PC-9 (cell line): ENCODE results near the gene IDH1. TPM values are rescaled to one million over a fixed set of nuclear protein-coding genes. Genes with fewer than 3 reads are reported as not detected.

Experiments
- BruUV-seq: library from RNA; stranded (reverse); fragments of 400-500 nt; replicated peaks from 2 replicates; lab custom pipeline; 2021; lab: Mats Ljungman, UMichigan
- CTCF ChIA-PET: fragments of 300-600 bp; sonication (Branson Sonifier 250); formaldehyde crosslinking; loops from one replicate; lab custom pipeline; 2022; ENCODE audit warnings: antibody characterized with exemption; lab: Charles Lee
- POLR2A ChIA-PET: fragments of 300-600 bp; sonication (Branson Sonifier 250); formaldehyde crosslinking; loops from one replicate; lab custom pipeline; 2022; ENCODE audit warnings: antibody characterized with exemption; ENCODE audit not compliant: unreplicated experiment; lab: Charles Lee
- DNase-seq, 2 experiments: peaks; one replicate each; pipeline versions ENCODE4 v3.0.0 to v3.0.0-alpha.2; 2015 to 2022; ENCODE audit warnings: mixed read lengths in 1 of 2
- H2AFZ ChIP-seq: fragments of 200-600 bp; sonication (generic); 2 replicates; pipeline ENCODE4 v1.8.1; 2017; ENCODE audit warnings: antibody characterized with exemption
- H3F3A ChIP-seq: fragments of 200-600 bp; sonication (generic); 2 replicates; pipeline ENCODE4 v1.8.1; 2017; ENCODE audit warnings: antibody characterized with exemption, mild to moderate bottlenecking, low read depth; ENCODE audit not compliant: insufficient read depth
- H3K27ac ChIP-seq: fragments of 200-600 bp; sonication (generic); 2 replicates; pipeline ENCODE4 v1.6.1; 2016; ENCODE audit warnings: mixed run types
- H3K27me3 ChIP-seq: fragments of 200-600 bp; sonication (generic); 2 replicates; pipeline ENCODE4 v1.6.1; 2016; ENCODE audit warnings: low read depth, mixed run types; ENCODE audit not compliant: insufficient read depth
- H3K36me3 ChIP-seq: fragments of 200-600 bp; sonication (generic); 2 replicates; pipeline ENCODE4 v1.6.1; 2016; ENCODE audit warnings: low read depth, mixed run types
- H3K4me1 ChIP-seq: fragments of 200-600 bp; sonication (generic); replicated peaks from 2 replicates; pipeline ENCODE4 v1.6.1; 2016; ENCODE audit warnings: mixed run types; ENCODE audit not compliant: insufficient read depth
- H3K4me2 ChIP-seq: fragments of 200-600 bp; sonication (generic); 2 replicates; pipeline ENCODE4 v1.6.1; 2017; ENCODE audit warnings: mixed run types
- H3K4me3 ChIP-seq: fragments of 200-600 bp; sonication (generic); 2 replicates; pipeline ENCODE4 v1.6.1; 2016; ENCODE audit warnings: mixed run types
- H3K79me2 ChIP-seq: fragments of 200-600 bp; sonication (generic); 2 replicates; pipeline ENCODE4 v1.6.1; 2017; ENCODE audit warnings: low read depth, mixed run types
- H3K9me2 ChIP-seq: fragments of 200-600 bp; sonication (generic); 2 replicates; pipeline ENCODE4 v1.8.1; 2017; ENCODE audit warnings: mild to moderate bottlenecking; ENCODE audit not compliant: insufficient read depth
- H3K9me3 ChIP-seq: fragments of 200-600 bp; sonication (generic); 2 replicates; pipeline ENCODE4 v1.8.1; 2016; ENCODE audit warnings: low read depth; ENCODE audit not compliant: insufficient read depth
- H4K20me1 ChIP-seq: fragments of 200-600 bp; sonication (generic); 2 replicates; pipeline ENCODE4 v1.8.1; 2017; ENCODE audit not compliant: insufficient read depth
- CTCF ChIP-seq: fragments of 200-600 bp; sonication (generic); conservative IDR thresholded peaks from 2 replicates; pipeline ENCODE4 v1.6.1; 2017; ENCODE audit warnings: mixed run types, antibody characterized with exemption, mild to moderate bottlenecking, moderate library complexity
- EZH2 ChIP-seq: fragments of 200-600 bp; sonication (generic); IDR thresholded peaks from 2 replicates; pipeline ENCODE4 v1.8.0; 2017; ENCODE audit warnings: antibody characterized with exemption, low read depth
- intact Hi-C: fragments of 100-400 bp; cut with micrococcal nuclease; formaldehyde crosslinking; loops from one replicate; pipeline ENCODE4 v1.10.0; 2022; ENCODE audit not compliant: unreplicated experiment
- total RNA-seq: library from RNA; stranded (reverse); gene quantifications from 2 replicates; pipeline ENCODE4 v1.2.3, GENCODE V29; 2021

Gene IDH1
- total RNA-seq, 1 experiment from 2014 or later: 227 TPM

GRCh38 chr2:208297961-208298360 lies 43.1 kb upstream of the IDH1 start:
- TF ChIP-seq EZH2 (no peak), CTCF (no peak)
- intact Hi-C loops: no loop called here
- Histone ChIP-seq H2AFZ (no peak overlapping the region), H3K27ac (no peak overlapping the region), H3K79me2 (no peaks in the 10 kb centered on the region), H3K4me1 (no peaks in the 10 kb centered on the region), H3K9me3 (no peaks in the 10 kb centered on the region), H3K4me2 (no peak overlapping the region), H3K27me3 (no peaks in the 10 kb centered on the region), H3K9me2 (no peaks in the 10 kb centered on the region), H3K36me3 (no peaks in the 10 kb centered on the region), H3F3A (no peaks in the 10 kb centered on the region), H3K4me3 (no peak overlapping the region), H4K20me1 (no peaks in the 10 kb centered on the region)
- no TSS peak for BruUV-seq
- ChIA-PET CTCF (no interaction called here), POLR2A (no interaction called here)
- DNase-seq: no peak

GRCh38 chr2:208296610-208297009 lies 41.7 kb upstream of the IDH1 start:
- Histone ChIP-seq H3K27me3 (no peaks in the 10 kb centered on the region), H3K36me3 (no peaks in the 10 kb centered on the region), H4K20me1 (no peaks in the 10 kb centered on the region), H3K4me3 (no peak overlapping the region), H3K4me2 (no peak overlapping the region), H3K9me2 (no peaks in the 10 kb centered on the region), H3K79me2 (no peaks in the 10 kb centered on the region), H3K4me1 (no peaks in the 10 kb centered on the region), H3K9me3 (no peaks in the 10 kb centered on the region), H3K27ac (no peak overlapping the region), H3F3A (no peaks in the 10 kb centered on the region), H2AFZ (no peak overlapping the region)
- intact Hi-C loops: no loop called here
- POLR2A ChIA-PET: no interaction called here
- no peak for TF ChIP-seq EZH2
- no peak for TF ChIP-seq CTCF
- CTCF ChIA-PET: no interaction called here
- no TSS peak for BruUV-seq
- no peak for DNase-seq

- no peak for DNase-seq
- Histone ChIP-seq H2AFZ (no peak overlapping the region), H3K27me3 (no peaks in the 10 kb centered on the region), H3K9me3 (no peaks in the 10 kb centered on the region), H3K4me2 (no peak overlapping the region), H3K4me3 (no peak overlapping the region), H3K36me3 (no peaks in the 10 kb centered on the region), H3K9me2 (no peaks in the 10 kb centered on the region), H3F3A (no peaks in the 10 kb centered on the region), H3K4me1 (no peaks in the 10 kb centered on the region), H3K79me2 (no peaks in the 10 kb centered on the region), H4K20me1 (no peaks in the 10 kb centered on the region), H3K27ac (no peak overlapping the region)
- CTCF ChIA-PET: no interaction called here
- POLR2A ChIA-PET: no interaction called here
- no TSS peak for BruUV-seq
- intact Hi-C loops: no loop called here
- TF ChIP-seq CTCF: no peak
- no peak for TF ChIP-seq EZH2
Measured at GRCh38 chr2:208295834-208296233, 41.0 kb upstream of the IDH1 start.
